NCI-H345 treated with DMSO at 0.1 percent for 48 hours (cell line): Measurements from ENCODE around the gene RB1.
A peak's percentile ranks its signal among the peaks of the same experiment; 100 is the strongest.
"Not testable (repeated sequence)": the region's sequence is repeated elsewhere in the genome, so short reads cannot be mapped to it uniquely, and the experiment has no call there.

ENCODE experiments used
- DNase-seq: peaks from one replicate; lab custom pipeline; 2025; ENCODE audit not compliant: unreplicated experiment; lab: John Stamatoyannopoulos, UW

RB1 gene

GRCh38 chr13:48297131-48297786, 6.3 kb upstream of the RB1 start:
- DNase-seq: no peak

- no peak for DNase-seq
Measured at GRCh38 chr13:48299591-48299990, 4.0 kb upstream of the RB1 start.

GRCh38 chr13:48302871-48303358, 636 bp upstream of the RB1 start:
- peak; percentile 37 for DNase-seq

GRCh38 chr13:48304143-48304876, 759 bp downstream of the RB1 start:
- DNase-seq: peak; percentile 8

GRCh38 chr13:48311223-48311622, 7.7 kb downstream of the RB1 start:
- DNase-seq: no peak

GRCh38 chr13:48315969-48316650, 12.6 kb downstream of the RB1 start:
- no peak for DNase-seq

- DNase-seq: no peak
Measured at GRCh38 chr13:48316826-48317510, 13.4 kb downstream of the RB1 start.

- no peak for DNase-seq
Measured at GRCh38 chr13:48317511-48318376, 14.2 kb downstream of the RB1 start.

GRCh38 chr13:48318377-48318811, 14.8 kb downstream of the RB1 start:
- no peak for DNase-seq

- DNase-seq: no peak
Measured at GRCh38 chr13:48318821-48319511, 15.4 kb downstream of the RB1 start.

- DNase-seq: no peak
Measured at GRCh38 chr13:48319531-48320398, 16.2 kb downstream of the RB1 start.

- no peak for DNase-seq
Measured at GRCh38 chr13:48320399-48320790, 16.8 kb downstream of the RB1 start.

GRCh38 chr13:48320891-48321510, 17.4 kb downstream of the RB1 start:
- DNase-seq: no peak

GRCh38 chr13:48322294-48322693, 18.7 kb downstream of the RB1 start:
- no peak for DNase-seq

- DNase-seq: no peak
Measured at GRCh38 chr13:48333976-48334375, 30.4 kb downstream of the RB1 start.

- no peak for DNase-seq
Measured at GRCh38 chr13:48334534-48335127, 31.1 kb downstream of the RB1 start.

GRCh38 chr13:48339198-48339597, 35.6 kb downstream of the RB1 start:
- DNase-seq: not testable (repeated sequence)

- DNase-seq: no peak
Measured at GRCh38 chr13:48344264-48344663, 40.7 kb downstream of the RB1 start.
